Hepatocyte (in vitro differentiated cells): Measurements from ENCODE around the gene THRSP.
"Not testable (repeated sequence)": the region's sequence is repeated elsewhere in the genome, so short reads cannot be mapped to it uniquely, and the experiment has no call there.

ENCODE experiments used
- CTCF ChIP-seq: fragments of 200-600 bp; sonication (generic); IDR thresholded peaks from 2 replicates; pipeline ENCODE4 v1.5.1; 2016; ENCODE audit warnings: antibody characterized with exemption, mild to moderate bottlenecking; ENCODE audit not compliant: poor library complexity
- EZH2 ChIP-seq: fragments of 200-600 bp; sonication (generic); IDR thresholded peaks from 2 replicates; pipeline ENCODE4 v1.6.1; 2016; ENCODE audit warnings: antibody characterized with exemption, mild to moderate bottlenecking, borderline replicate concordance
- EZH2phosphoT487 ChIP-seq: fragments of 200-600 bp; sonication (generic); IDR thresholded peaks from one replicate; pipeline ENCODE4 v1.6.1; 2018; ENCODE audit warnings: antibody characterized with exemption, mild to moderate bottlenecking, low read depth, moderate library complexity; ENCODE audit not compliant: unreplicated experiment, severe bottlenecking

GRCh38 chr11:78028423-78028822 lies 35.2 kb upstream of the THRSP start:
- TF ChIP-seq EZH2, CTCF, EZH2phosphoT487: not testable (repeated sequence)
